Left cardiac atrium (tissue), 4 donors: ENCODE data around the gene ZNF391. TPM values are rescaled to one million over a fixed set of nuclear protein-coding genes. Genes with fewer than 3 reads are reported as not detected.
"Not testable (repeated sequence)": the region's sequence is repeated elsewhere in the genome, so short reads cannot be mapped to it uniquely, and the experiment has no call there.

Source experiments
- ATAC-seq, 2 donors: fragments of 200-7000 bp; cut with Tn5 transposase; one replicate each; pipeline ENCODE4 v1.9.1; 2020; ENCODE audit warnings: mild to moderate bottlenecking in 2 of 2, moderate library complexity in 2 of 2
- DNase-seq: peaks from one replicate; pipeline ENCODE4 v3.0.0-alpha.2; 2020
- intact Hi-C, 2 donors: fragments of 100-400 bp; cut with DNase I; formaldehyde crosslinking; loops; one replicate each; pipeline versions ENCODE4 v1.14.1 to v1.15.1; 2022 to 2023
- total RNA-seq, 2 donors: library from RNA; stranded (reverse); fragmentation: NEBNext Ultra II Directional; extraction: Animal tissue kit (Norgen Biotek cat#: 25700); gene quantifications; one replicate each; pipeline ENCODE4 v1.2.1, GENCODE V29; 2021
- donor health status: DM: no; HTN: yes; CAD: no.
- donor health status: DM: no; HTN: yes; CAD: no; lungs with severe emphysema.
- donor health status: DM: yes; HTN: yes; CAD: no.
- donor health status: Dilated cardiomyopathy.

Gene ZNF391
- total RNA-seq, 2 donors from 2014 or later = 1.9 to 2.6 TPM

GRCh38 chr6:27415898-27416297 lies 27.3 kb downstream of the ZNF391 start:
- ATAC-seq (no peak), DNase-seq (no peak)
- intact Hi-C loops = no loop called here

GRCh38 chr6:27419363-27419762 lies 30.8 kb downstream of the ZNF391 start:
- DNase-seq = no peak
- intact Hi-C loops = no loop called here
- ATAC-seq = no peak

DNA sequence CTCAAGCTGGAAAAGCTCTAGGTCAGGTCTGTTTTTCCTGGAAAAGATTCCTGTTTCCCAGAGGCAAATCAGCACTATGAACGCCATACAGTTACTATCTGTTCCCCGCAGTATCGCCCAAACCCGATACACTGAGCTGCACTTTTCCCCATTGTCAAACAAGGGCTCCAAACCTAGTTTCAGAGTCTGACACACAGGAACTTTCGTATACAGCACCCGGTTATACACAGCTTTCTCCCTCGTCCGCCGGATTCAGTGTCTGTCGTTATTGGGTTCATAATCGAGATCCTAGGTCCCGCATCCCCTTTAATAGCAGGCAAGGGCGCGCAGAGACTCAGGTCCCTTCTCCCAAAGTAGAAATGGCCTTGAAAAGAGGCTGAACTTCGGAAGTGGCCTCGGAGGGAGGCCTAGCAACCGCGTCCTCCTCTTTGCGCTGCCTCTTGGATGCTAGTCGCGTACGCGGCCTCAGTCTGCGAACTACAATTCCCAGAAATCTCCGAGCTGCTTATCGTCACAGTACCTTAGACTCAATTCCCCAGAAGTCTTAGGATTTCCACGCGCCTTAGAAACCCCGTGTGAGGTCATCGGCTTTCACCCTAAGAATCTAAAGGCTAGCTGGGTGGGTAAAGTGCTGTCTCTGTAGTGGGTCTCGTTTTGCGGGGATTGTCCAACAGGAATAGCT lies 34.2 kb downstream of the ZNF391 start:
- ATAC-seq (peak in 1 of 2 donors; percentile 65), DNase-seq (no peak)
- intact Hi-C loops = no loop called here

DNA sequence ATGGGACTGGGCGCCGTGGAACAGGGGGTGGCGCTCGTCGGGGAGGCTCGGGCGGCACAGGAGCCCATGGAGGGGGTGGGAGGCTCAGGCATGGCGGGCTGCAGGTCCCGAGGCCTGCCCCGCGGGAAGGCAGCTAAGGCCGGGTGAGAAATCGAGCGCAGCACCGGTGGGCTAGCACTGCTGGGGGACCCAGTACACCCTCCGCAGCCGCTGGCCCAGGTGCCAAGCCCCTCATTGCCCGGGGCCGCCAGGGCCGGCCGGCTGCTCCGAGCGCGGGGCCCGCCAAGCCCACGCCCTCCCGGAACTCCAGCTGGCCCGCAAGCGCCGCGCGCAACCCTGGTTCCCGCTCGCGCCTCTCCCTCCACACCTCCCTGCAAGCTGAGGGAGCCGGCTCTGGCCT lies 36.3 kb downstream of the ZNF391 start:
- intact Hi-C loops, DNase-seq, ATAC-seq: not testable (repeated sequence)

GRCh38 chr6:27426045-27426620 lies 37.6 kb downstream of the ZNF391 start:
- DNase-seq (no peak), ATAC-seq (no peak)
- intact Hi-C loops = no loop called here

GRCh38 chr6:27428502-27428901 lies 39.9 kb downstream of the ZNF391 start:
- intact Hi-C loops = no loop called here
- no peak for DNase-seq
- ATAC-seq = no peak

- DNase-seq (no peak), ATAC-seq (no peak)
- intact Hi-C loops = no loop called here
Observed at GRCh38 chr6:27428966-27429365, 40.4 kb downstream of the ZNF391 start.

- intact Hi-C loops = no loop called here
- ATAC-seq (no peak), DNase-seq (no peak)
Observed at GRCh38 chr6:27433714-27434113, 45.2 kb downstream of the ZNF391 start.

GRCh38 chr6:27439371-27439770 lies 50.8 kb downstream of the ZNF391 start:
- no peak for DNase-seq
- intact Hi-C loops = no loop called here
- ATAC-seq = no peak

GRCh38 chr6:27441001-27441400 lies 52.4 kb downstream of the ZNF391 start:
- intact Hi-C loops = no loop called here
- ATAC-seq (no peak), DNase-seq (no peak)

DNA sequence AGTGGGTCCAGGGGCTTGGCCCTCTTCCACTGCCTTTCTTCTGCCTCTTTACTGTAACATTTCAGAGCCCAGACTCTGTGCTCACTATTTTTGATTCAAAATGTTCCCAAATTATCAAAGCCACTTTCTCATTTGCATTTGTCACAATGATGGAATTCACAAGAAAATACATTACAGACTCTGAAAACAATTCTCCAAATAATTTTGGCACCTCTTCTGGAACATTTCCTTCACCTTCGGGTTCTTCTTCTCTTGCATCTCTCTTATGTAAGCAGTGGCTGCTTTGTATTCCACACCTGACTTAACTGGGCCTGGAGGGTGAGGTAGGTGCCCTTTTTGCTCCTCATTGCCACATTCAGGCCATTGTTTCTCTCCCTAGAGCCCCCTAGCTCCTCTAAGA lies 54.4 kb downstream of the ZNF391 start:
- intact Hi-C loops = no loop called here
- ATAC-seq = no peak

GRCh38 chr6:27448456-27448855 lies 59.9 kb downstream of the ZNF391 start:
- ATAC-seq = no peak
- intact Hi-C loops = no loop called here
- DNase-seq = no peak

More for the DNA sequence above, 54.4 kb downstream of the ZNF391 start:
- DNase-seq = no peak

- intact Hi-C loops = no loop called here
- ATAC-seq (no peak), DNase-seq (no peak)
Observed at GRCh38 chr6:27451660-27452390, 63.3 kb downstream of the ZNF391 start.

DNA sequence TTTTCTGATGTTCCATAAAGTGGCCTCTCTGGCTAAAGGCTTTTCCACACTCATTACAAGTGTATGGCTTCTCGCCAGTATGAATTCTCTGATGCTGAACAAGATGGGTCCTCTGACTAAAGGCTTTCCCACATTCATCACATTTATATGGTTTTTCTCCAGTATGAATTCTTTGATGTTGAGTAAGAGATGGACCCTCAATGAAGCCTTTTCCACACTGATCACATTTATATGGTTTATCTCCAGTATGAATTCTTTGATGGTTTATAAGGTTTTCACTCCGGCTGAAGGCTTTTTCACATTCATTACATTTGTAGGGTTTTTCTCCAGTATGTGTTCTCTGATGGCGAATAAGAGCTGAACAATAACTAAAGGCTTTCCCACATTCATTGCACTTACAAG lies 63.9 kb downstream of the ZNF391 start:
- intact Hi-C loops = no loop called here
- no peak for DNase-seq
- no peak for ATAC-seq

Other genes with a start within 250 kb of the ZNF391 start
- gene PRSS16, start 141.1 kb upstream of the ZNF391 start, total RNA-seq = under 1 TPM; 0.31 to 0.88 TPM
- gene POM121L2, start 76.5 kb upstream of the ZNF391 start, total RNA-seq = not detected
- 1 to 10 TPM; 3.5 to 4.3 TPM for gene ZNF184, start 84.3 kb downstream of the ZNF391 start, total RNA-seq